GM21381 (cell line): Measurements from ENCODE around the gene LETM1.

Source experiments
- ATAC-seq: cut with Tn5 transposase; IDR thresholded peaks from one replicate; pipeline ENCODE4 v1.9.1; 2021; ENCODE audit warnings: mild to moderate bottlenecking, moderate library complexity; ENCODE audit not compliant: unreplicated experiment

Gene LETM1

GRCh38 chr4:1766106-1767060 is 89.6 kb downstream of the LETM1 start:
- no peak for ATAC-seq

GRCh38 chr4:1765409-1766072 is 90.4 kb downstream of the LETM1 start:
- ATAC-seq, result no peak

- no peak for ATAC-seq
These were observed 91.3 kb downstream of the LETM1 start for GRCh38 chr4:1764670-1765069.

GRCh38 chr4:1763550-1764080 is 92.3 kb downstream of the LETM1 start:
- ATAC-seq, result no peak

GRCh38 chr4:1763070-1763549 is 92.8 kb downstream of the LETM1 start:
- ATAC-seq, result no peak

GRCh38 chr4:1762264-1763010 is 93.5 kb downstream of the LETM1 start:
- no peak for ATAC-seq
